ENCODE measurements around the gene TIGD7. TPM values are rescaled to one million over a fixed set of nuclear protein-coding genes. Genes with fewer than 3 reads are reported as not detected.

TIGD7 gene
- total RNA-seq, 4 donors from 2014 or later: 0.20 to 4.3 (median 2.5) TPM; not detected in 1

- H3K27ac ChIP-seq: no peak overlapping the region
- no peak overlapping the region for H3K4me3 ChIP-seq
- H3K27me3 ChIP-seq: no peaks in the 10 kb centered on the region
- intact Hi-C loops (cut with DNase I; ENCODE audit: low total_unique reads) (no loop called here), in situ Hi-C loops (cut with MboI; ENCODE audit: low pct_ligation_motif_present in 1 of 4, low pct_unique_long_range_greater_than_20kb in 1 of 4, low sequenced_read_pairs in 3 of 4) (loop anchor here in 1 of 4 donors (25.0 kb wide), 1 partner anchor 90 kb away; the partner anchor contains the start of genes ZNF174 and ZSCAN32)
- TF ChIP-seq POLR2AphosphoS5 (IDR thresholded peaks at IDR 0.05) (no peak), CTCF (IDR thresholded peaks at IDR 0.05) (no peak), EP300 (IDR thresholded peaks at IDR 0.05; ENCODE audit: low read depth) (no peak)
- WGBS, 2 donors (ENCODE audit: low coverage in 1 of 2): 67 to 68% methylated on average over 2 of the region's 2 CpGs
- H3K36me3 ChIP-seq: peaks cover 3 to 25% (median 14%) of the 10 kb centered on the region in 4 donors
- DNase-seq: no peak
- no peaks in the 10 kb centered on the region for H3K4me1 ChIP-seq
- peaks cover 63 to 75% of the 10 kb centered on the region in 2 donors for H3K9me3 ChIP-seq
Measured at GRCh38 chr16:3321816-3322215, 16.6 kb upstream of the TIGD7 start.

- in situ Hi-C loops (cut with MboI; ENCODE audit: low pct_ligation_motif_present in 1 of 4, low pct_unique_long_range_greater_than_20kb in 1 of 4, low sequenced_read_pairs in 3 of 4) (loop anchor here in 1 of 4 donors (25.0 kb wide), 1 partner anchor 95 kb away; the partner anchor contains the start of genes ZNF174 and ZSCAN32), intact Hi-C loops (cut with DNase I; ENCODE audit: low total_unique reads) (no loop called here)
- Histone ChIP-seq H3K36me3 (peaks cover 3 to 60% (median 35%) of the 10 kb centered on the region in 4 donors), H3K4me3 (no peak overlapping the region), H3K27ac (no peak overlapping the region), H3K4me1 (no peaks in the 10 kb centered on the region), H3K9me3 (peaks cover 90 to 99% of the 10 kb centered on the region in 2 donors), H3K27me3 (no peaks in the 10 kb centered on the region)
- no peak for DNase-seq
- TF ChIP-seq EP300 (IDR thresholded peaks at IDR 0.05; ENCODE audit: low read depth) (no peak), POLR2A (IDR thresholded peaks at IDR 0.05) (no peak), CTCF (IDR thresholded peaks at IDR 0.05) (no peak), POLR2AphosphoS5 (IDR thresholded peaks at IDR 0.05) (no peak)
- 93 to 94% methylated on average over 2 to 3 of the region's 3 CpGs for WGBS, 2 donors (ENCODE audit: low coverage in 1 of 2)
Measured at GRCh38 chr16:3317315-3317999, 12.2 kb upstream of the TIGD7 start.

- H3K27me3 ChIP-seq: no peaks in the 10 kb centered on the region
- H3K36me3 ChIP-seq: peaks cover 0 to 71% (median 30%) of the 10 kb centered on the region in 4 donors
- in situ Hi-C loops (cut with MboI; ENCODE audit: low pct_ligation_motif_present in 1 of 4, low pct_unique_long_range_greater_than_20kb in 1 of 4, low sequenced_read_pairs in 3 of 4) (loop anchor here in 1 of 4 donors (25.0 kb wide), 1 partner anchor 101 kb away; the partner anchor contains the start of genes ZNF174 and ZSCAN32), intact Hi-C loops (cut with DNase I; ENCODE audit: low total_unique reads) (no loop called here)
- DNase-seq: no peak
- no peak overlapping the region for H3K4me3 ChIP-seq
- peaks cover 0 to 6% (median 0%) of the 10 kb centered on the region in 4 donors for H3K4me1 ChIP-seq
- WGBS, 2 donors (ENCODE audit: low coverage in 1 of 2): 96% methylated on average over 4 of the region's 4 CpGs; no CpG with 5 or more reads in 1 of the 2 donors
- H3K27ac ChIP-seq: no peak overlapping the region
- no peak for TF ChIP-seq POLR2A (IDR thresholded peaks at IDR 0.05)
- TF ChIP-seq EP300 (IDR thresholded peaks at IDR 0.05; ENCODE audit: low read depth): no peak
- TF ChIP-seq POLR2AphosphoS5 (IDR thresholded peaks at IDR 0.05): no peak
- TF ChIP-seq CTCF (IDR thresholded peaks at IDR 0.05): no peak
- H3K9me3 ChIP-seq: peaks cover 88 to 96% of the 10 kb centered on the region in 2 donors
Measured at GRCh38 chr16:3311496-3311895, 6.3 kb upstream of the TIGD7 start.

- in situ Hi-C loops (cut with MboI; ENCODE audit: low pct_ligation_motif_present in 1 of 4, low pct_unique_long_range_greater_than_20kb in 1 of 4, low sequenced_read_pairs in 3 of 4): loop anchor here in 1 of 4 donors (25.0 kb wide), 1 partner anchor 106 kb away; the partner anchor contains the start of genes ZNF174 and ZSCAN32
Measured at GRCh38 chr16:3306078-3306477, 848 bp upstream of the TIGD7 start.

More at GRCh38 chr16:3306078-3306477, 848 bp upstream of the TIGD7 start:
- Histone ChIP-seq H3K27ac (peak overlapping the region; percentile 82 to 93 (median 86)), H3K36me3 (peaks cover 0 to 50% (median 11%) of the 10 kb centered on the region in 4 donors), H3K4me3 (peak overlapping the region; percentile 30 to 81 (median 58)), H3K27me3 (no peaks in the 10 kb centered on the region), H3K9me3 (peaks cover 58 to 80% of the 10 kb centered on the region in 2 donors), H3K4me1 (peaks cover 0 to 25% (median 3%) of the 10 kb centered on the region in 4 donors)
- WGBS, 2 donors (ENCODE audit: low coverage in 1 of 2): 76 to 89% methylated on average over 5 to 11 of the region's 11 CpGs
- intact Hi-C loops (cut with DNase I; ENCODE audit: low total_unique reads): no loop called here
- TF ChIP-seq POLR2A (IDR thresholded peaks at IDR 0.05) (no peak), EP300 (IDR thresholded peaks at IDR 0.05; ENCODE audit: low read depth) (no peak), CTCF (IDR thresholded peaks at IDR 0.05) (no peak), POLR2AphosphoS5 (IDR thresholded peaks at IDR 0.05) (no peak)
- DNase-seq: no peak

Data from transverse colon (tissue), 4 donors.